Caco-2 (cell line): ENCODE data around the gene CEPT1. TPM values are rescaled to one million over a fixed set of nuclear protein-coding genes. Genes with fewer than 3 reads are reported as not detected.

Experiments
- BruUV-seq: library from RNA; stranded (reverse); fragments of 400-500 nt; replicated peaks from 2 replicates; lab custom pipeline; 2021; lab: Mats Ljungman, UMichigan
- CTCF ChIA-PET: fragments of 300-600 bp; sonication (Branson Sonifier 250); formaldehyde crosslinking; loops from one replicate; lab custom pipeline; 2022; ENCODE audit warnings: antibody characterized with exemption; lab: Charles Lee
- POLR2A ChIA-PET: fragments of 300-600 bp; sonication (Branson Sonifier 250); formaldehyde crosslinking; loops from one replicate; lab custom pipeline; 2022; ENCODE audit warnings: antibody characterized with exemption; lab: Charles Lee
- DNase-seq, 2 experiments: peaks; one replicate each; pipeline versions ENCODE4 v3.0.0 to v3.0.0-alpha.2; 2020 to 2022
- H3K27me3 ChIP-seq: replicated peaks from 2 replicates; pipeline ENCODE4 v1.6.0; 2011; ENCODE audit warnings: low read length; ENCODE audit not compliant: control insufficient read depth, insufficient read depth
- H3K36me3 ChIP-seq: 2 replicates; pipeline ENCODE4 v1.5.1; 2011; ENCODE audit warnings: low read length; ENCODE audit not compliant: control insufficient read depth, insufficient read depth
- H3K4me1 ChIP-seq: fragments of 250-450 bp; sonication (Bioruptor Pico); 2 replicates; pipeline ENCODE4 v1.5.1; 2020; ENCODE audit warnings: mild to moderate bottlenecking
- H3K4me3 ChIP-seq: 2 replicates; pipeline ENCODE4 v1.5.1; 2011; ENCODE audit warnings: low read depth, mild to moderate bottlenecking, control low read depth, low read length
- H3K9me3 ChIP-seq: fragments of 250-450 bp; sonication (Bioruptor Pico); 2 replicates; pipeline ENCODE4 v1.5.1; 2020; ENCODE audit warnings: mild to moderate bottlenecking, moderate library complexity
- H3K27ac Mint-ChIP-seq: one replicate; pipeline ENCODE4 v1.8.0; 2022; ENCODE audit warnings: mixed read lengths; ENCODE audit not compliant: unreplicated experiment
- H3K27me3 Mint-ChIP-seq: one replicate; pipeline ENCODE4 v1.8.0; 2022; ENCODE audit warnings: mixed read lengths; ENCODE audit not compliant: insufficient read depth, unreplicated experiment
- H3K36me3 Mint-ChIP-seq: one replicate; pipeline ENCODE4 v1.8.0; 2022; ENCODE audit warnings: mild to moderate bottlenecking, mixed read lengths; ENCODE audit not compliant: insufficient read depth, unreplicated experiment
- H3K4me1 Mint-ChIP-seq: one replicate; pipeline ENCODE4 v1.8.0; 2022; ENCODE audit warnings: low read depth, mixed read lengths; ENCODE audit not compliant: unreplicated experiment
- H3K4me3 Mint-ChIP-seq: one replicate; pipeline ENCODE4 v1.8.0; 2022; ENCODE audit warnings: mild to moderate bottlenecking, moderate library complexity, mixed read lengths; ENCODE audit not compliant: unreplicated experiment
- H3K9me3 Mint-ChIP-seq: one replicate; pipeline ENCODE4 v1.8.0; 2022; ENCODE audit warnings: mixed read lengths; ENCODE audit not compliant: unreplicated experiment
- intact Hi-C: fragments of 100-400 bp; cut with micrococcal nuclease; formaldehyde crosslinking; loops from one replicate; pipeline ENCODE4 v1.10.0; 2022; ENCODE audit not compliant: unreplicated experiment
- total RNA-seq: library from RNA; stranded (reverse); gene quantifications from 2 replicates; pipeline ENCODE4 v1.2.3, GENCODE V29; 2022
- TF ChIP-seq, protein P1 (sequence below), 2 experiments: fragments of 200-600 bp in 1 of 2; IDR thresholded peaks; 1 replicate in 1 of 2; 2 replicates in 1 of 2; pipeline versions ENCODE4 v1.5.1 to v1.8.0; 2011 to 2022; ENCODE audit warnings: antibody characterized with exemption in 1 of 2, control low read depth in 1 of 2, inconsistent platforms in 1 of 2, low read depth in 1 of 2, low read length in 1 of 2, mild to moderate bottlenecking in 1 of 2, moderate library complexity in 1 of 2; ENCODE audit not compliant: insufficient read depth in 1 of 2, severe bottlenecking in 1 of 2, unreplicated experiment in 1 of 2

CEPT1 gene
- total RNA-seq, 1 experiment from 2014 or later, result 17.3 TPM

GRCh38 chr1:111145963-111146768 lies 6.1 kb downstream of the CEPT1 start:
- CTCF ChIA-PET, result no interaction called here
- Mint-ChIP-seq H3K27me3 (no peaks in the 10 kb centered on the region), H3K36me3 (peaks cover 14% of the 10 kb centered on the region), H3K9me3 (no peaks in the 10 kb centered on the region), H3K4me3 (no peak overlapping the region), H3K27ac (no peak overlapping the region), H3K4me1 (peaks cover 24% of the 10 kb centered on the region)
- no peak for DNase-seq
- no TSS peak for BruUV-seq
- no peaks in the 10 kb centered on the region for H3K27me3 ChIP-seq
- intact Hi-C loops, result loop anchor here (10.0 kb wide), 1 partner anchor 101 kb away; no protein-coding TSS in a partner anchor
- POLR2A ChIA-PET, result no interaction called here
- no peaks in the 10 kb centered on the region for H3K9me3 ChIP-seq
- no peak overlapping the region for H3K4me3 ChIP-seq
- TF ChIP-seq, protein P1, sequence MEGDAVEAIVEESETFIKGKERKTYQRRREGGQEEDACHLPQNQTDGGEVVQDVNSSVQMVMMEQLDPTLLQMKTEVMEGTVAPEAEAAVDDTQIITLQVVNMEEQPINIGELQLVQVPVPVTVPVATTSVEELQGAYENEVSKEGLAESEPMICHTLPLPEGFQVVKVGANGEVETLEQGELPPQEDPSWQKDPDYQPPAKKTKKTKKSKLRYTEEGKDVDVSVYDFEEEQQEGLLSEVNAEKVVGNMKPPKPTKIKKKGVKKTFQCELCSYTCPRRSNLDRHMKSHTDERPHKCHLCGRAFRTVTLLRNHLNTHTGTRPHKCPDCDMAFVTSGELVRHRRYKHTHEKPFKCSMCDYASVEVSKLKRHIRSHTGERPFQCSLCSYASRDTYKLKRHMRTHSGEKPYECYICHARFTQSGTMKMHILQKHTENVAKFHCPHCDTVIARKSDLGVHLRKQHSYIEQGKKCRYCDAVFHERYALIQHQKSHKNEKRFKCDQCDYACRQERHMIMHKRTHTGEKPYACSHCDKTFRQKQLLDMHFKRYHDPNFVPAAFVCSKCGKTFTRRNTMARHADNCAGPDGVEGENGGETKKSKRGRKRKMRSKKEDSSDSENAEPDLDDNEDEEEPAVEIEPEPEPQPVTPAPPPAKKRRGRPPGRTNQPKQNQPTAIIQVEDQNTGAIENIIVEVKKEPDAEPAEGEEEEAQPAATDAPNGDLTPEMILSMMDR (IDR thresholded peaks at IDR 0.05; ENCODE audit: insufficient read depth in 1 of 2, low read depth in 1 of 2, low read length in 1 of 2, severe bottlenecking in 1 of 2, unreplicated experiment in 1 of 2), result no peak
- no peaks in the 10 kb centered on the region; the same call in 1 of the 2 replicates for H3K36me3 ChIP-seq
- peaks cover 12% of the 10 kb centered on the region; the same call in 1 of the 2 replicates for H3K4me1 ChIP-seq

DNA sequence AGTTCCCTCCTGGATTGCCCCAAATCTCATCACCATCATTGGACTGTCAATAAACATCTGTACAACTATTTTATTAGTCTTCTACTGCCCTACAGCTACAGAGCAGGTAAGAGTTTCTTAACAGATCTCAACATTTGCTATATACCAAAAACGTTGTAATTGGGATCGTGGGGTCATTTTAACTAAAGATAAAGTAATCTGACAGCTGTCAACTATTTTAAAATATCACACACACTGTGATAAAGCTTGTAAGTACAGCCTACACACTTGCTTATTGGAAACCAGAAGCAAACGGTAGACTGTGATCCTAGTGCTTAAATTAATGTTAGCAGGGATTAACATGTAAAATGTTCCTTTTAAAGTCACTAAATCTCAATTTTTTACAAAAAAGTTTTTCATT lies 7.9 kb downstream of the CEPT1 start:
- POLR2A ChIA-PET, result no interaction called here
- no peaks in the 10 kb centered on the region for H3K27me3 Mint-ChIP-seq
- no peak overlapping the region for H3K4me3 Mint-ChIP-seq
- H3K4me3 ChIP-seq, result no peak overlapping the region
- peaks cover 11% of the 10 kb centered on the region for H3K4me1 Mint-ChIP-seq
- no peak for DNase-seq
- H3K9me3 ChIP-seq, result no peaks in the 10 kb centered on the region
- no peaks in the 10 kb centered on the region for H3K9me3 Mint-ChIP-seq
- no peak overlapping the region for H3K27ac Mint-ChIP-seq
- CTCF ChIA-PET, result no interaction called here
- peaks cover 24% of the 10 kb centered on the region for H3K36me3 Mint-ChIP-seq
- no peaks in the 10 kb centered on the region; the same call in 1 of the 2 replicates for H3K36me3 ChIP-seq
- intact Hi-C loops, result loop anchor here (10.0 kb wide), 1 partner anchor 103 kb away; no protein-coding TSS in a partner anchor
- BruUV-seq, result no TSS peak
- TF ChIP-seq, protein P1 (IDR thresholded peaks at IDR 0.05; ENCODE audit: insufficient read depth in 1 of 2, low read depth in 1 of 2, low read length in 1 of 2, severe bottlenecking in 1 of 2, unreplicated experiment in 1 of 2), result no peak
- H3K27me3 ChIP-seq, result no peaks in the 10 kb centered on the region
- H3K4me1 ChIP-seq, result no peaks in the 10 kb centered on the region

DNA sequence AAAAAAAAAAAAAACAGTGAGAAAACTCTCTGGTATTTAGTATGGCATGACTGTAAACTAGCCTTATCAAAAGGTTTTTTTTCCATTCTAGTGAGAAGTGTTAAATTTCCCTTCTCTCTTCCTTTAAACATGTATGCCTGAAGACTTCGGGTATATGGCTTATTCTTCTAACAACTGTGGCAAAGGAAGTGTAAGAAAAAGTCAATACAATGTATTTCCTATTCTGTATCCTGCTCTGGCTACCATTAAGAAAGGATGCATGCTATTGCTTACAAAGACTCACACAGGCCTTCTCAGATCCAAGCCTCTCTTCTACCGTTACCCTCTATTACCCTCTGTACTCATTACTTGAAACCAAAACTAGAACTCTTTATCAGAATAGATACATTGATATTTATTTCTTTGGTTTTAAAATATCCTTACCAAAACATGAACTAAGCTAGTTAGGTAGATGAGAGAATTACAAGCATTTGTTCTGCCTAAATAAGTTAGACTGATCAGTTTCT lies 8.4 kb downstream of the CEPT1 start:
- intact Hi-C loops, result loop anchor here (10.0 kb wide), 1 partner anchor 104 kb away; no protein-coding TSS in a partner anchor
- ChIA-PET POLR2A (no interaction called here), CTCF (no interaction called here)
- H3K9me3 Mint-ChIP-seq, result no peaks in the 10 kb centered on the region
- BruUV-seq, result no TSS peak
- DNase-seq, result no peak
- no peak overlapping the region for H3K4me3 Mint-ChIP-seq
- H3K27ac Mint-ChIP-seq, result no peak overlapping the region
- Histone ChIP-seq H3K4me1 (no peaks in the 10 kb centered on the region), H3K27me3 (no peaks in the 10 kb centered on the region), H3K4me3 (no peak overlapping the region), H3K36me3 (no peaks in the 10 kb centered on the region; the same call in 1 of the 2 replicates), H3K9me3 (no peaks in the 10 kb centered on the region)
- H3K4me1 Mint-ChIP-seq, result peaks cover 6% of the 10 kb centered on the region
- no peaks in the 10 kb centered on the region for H3K27me3 Mint-ChIP-seq
- TF ChIP-seq, protein P1 (IDR thresholded peaks at IDR 0.05; ENCODE audit: insufficient read depth in 1 of 2, low read depth in 1 of 2, low read length in 1 of 2, severe bottlenecking in 1 of 2, unreplicated experiment in 1 of 2), result no peak
- H3K36me3 Mint-ChIP-seq, result peaks cover 28% of the 10 kb centered on the region
